GM21381 (cell line): ENCODE data around the gene RAMP1.
A peak's percentile ranks its signal among the peaks of the same experiment; 100 is the strongest.

Source experiments
- ATAC-seq: cut with Tn5 transposase; IDR thresholded peaks from one replicate; pipeline ENCODE4 v1.9.1; 2021; ENCODE audit warnings: mild to moderate bottlenecking, moderate library complexity; ENCODE audit not compliant: unreplicated experiment

RAMP1 gene

DNA sequence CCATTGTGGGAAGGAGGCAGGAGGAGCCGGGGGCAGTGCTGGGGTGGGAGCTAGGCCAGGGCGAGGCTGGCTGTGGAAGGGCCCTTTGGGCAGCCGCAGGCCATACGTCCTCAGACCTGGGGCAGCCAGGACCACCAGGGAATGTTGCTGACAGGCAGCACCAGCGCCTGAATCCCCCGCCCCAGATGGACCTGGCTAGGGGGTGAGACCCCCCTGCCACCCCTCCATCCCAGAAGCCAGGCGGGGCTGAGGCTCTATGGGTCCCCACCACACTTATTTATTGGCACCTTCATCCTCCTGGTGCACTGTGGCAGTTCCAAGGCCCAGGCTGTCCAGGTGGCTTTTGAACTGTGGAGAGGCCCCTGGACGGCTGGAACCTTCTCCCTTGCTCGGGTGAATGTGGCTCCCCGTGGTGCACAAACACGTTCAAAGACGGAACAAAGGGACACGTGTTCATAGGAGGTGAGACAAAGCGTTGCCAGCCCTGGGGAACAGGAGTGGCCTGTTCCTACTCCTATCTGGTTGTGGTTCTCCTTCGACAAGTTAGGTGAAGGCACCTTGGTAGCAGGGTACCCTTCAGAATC is 35.1 kb downstream of the RAMP1 start:
- no peak for ATAC-seq

DNA sequence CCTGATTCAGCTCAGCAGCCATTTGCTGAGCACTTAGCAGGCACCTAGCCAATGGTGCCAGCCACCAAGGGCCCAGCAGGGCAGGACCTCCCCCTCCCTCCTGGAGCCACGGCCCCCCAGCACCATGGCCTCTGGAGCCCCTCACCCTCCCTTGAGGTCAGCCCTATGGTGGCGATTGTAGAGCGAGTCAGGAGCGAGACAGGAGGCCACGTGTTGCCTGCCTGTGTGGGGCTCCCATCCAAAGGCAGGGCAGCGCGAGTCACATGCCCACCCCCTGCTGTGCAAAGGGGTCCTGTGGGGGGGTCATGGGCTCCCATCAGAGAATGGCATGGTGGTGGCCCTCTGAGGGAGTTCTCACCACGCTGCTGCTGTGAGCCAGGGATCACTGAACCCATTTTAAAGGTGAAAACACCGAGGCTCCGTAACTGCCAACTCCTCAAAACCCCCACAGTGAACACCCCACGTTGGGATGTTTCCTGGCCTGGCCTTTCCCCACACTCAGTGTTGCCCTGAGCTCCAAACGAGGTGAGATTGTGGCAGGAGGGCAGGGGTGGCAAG is 35.6 kb downstream of the RAMP1 start:
- no peak for ATAC-seq

DNA sequence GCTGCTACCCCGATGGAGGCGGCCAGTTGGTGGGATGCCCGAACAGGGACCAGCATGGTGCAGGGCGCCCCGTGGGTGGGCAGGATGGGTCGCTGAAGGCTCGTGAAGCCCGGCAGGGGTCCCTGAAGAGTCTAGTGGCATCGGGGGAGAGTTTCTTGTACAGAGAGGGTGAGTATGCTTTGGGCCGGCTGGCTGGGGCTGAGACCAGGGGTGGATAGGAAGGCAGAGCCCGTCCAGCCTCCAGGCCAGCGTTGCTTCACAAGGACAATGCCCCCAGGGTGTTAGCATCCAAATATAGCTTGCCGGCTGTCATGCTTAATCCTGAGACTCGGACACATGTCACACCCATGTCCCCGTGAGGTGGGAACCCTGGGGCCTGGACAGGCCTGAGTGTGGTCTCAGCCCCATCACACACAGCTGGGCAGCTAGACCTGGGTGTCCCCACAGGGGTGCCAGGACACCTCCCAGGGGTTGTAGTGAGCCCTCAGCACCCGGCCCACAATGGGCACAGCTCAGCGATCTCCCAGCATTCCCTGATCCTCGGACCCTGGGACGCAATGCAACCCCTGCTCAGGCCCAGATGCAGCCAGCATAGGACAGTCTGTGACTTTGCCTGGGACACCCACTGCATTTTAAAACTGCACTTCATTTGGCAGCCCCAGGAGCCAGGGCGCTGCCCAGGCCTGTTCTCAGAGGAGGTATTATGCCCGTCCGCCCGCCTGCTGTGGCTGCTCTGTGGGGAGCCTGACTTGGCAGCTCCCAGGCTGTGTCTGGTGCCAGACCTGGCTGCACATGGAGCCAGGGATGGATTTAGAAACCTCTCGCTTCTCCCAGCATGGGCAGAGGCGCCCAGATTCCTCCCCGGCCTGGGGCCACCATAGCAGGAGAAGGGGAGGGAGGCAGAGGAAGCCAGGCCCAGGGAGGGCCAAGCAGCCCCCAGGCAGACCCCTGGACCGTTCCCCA is 36.4 kb downstream of the RAMP1 start:
- ATAC-seq, result no peak

DNA sequence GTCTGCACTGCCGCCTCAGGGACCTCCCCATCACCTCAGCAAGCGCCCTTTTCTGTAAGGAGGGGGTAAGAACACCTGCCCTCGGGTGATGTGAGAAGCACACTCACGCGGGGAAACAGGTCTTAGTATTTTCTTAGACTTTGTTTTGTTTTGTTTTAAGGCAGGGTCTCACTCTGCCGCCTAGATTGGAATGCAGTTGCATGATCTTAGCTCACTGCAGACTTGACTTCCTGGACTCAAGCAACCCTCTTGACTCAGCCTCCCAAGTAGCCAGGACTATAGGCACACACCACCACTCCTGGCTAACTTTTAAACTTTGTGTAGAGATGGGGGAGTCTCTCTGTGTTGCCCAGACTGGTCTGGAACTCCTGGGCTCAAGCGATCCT is 37.1 kb downstream of the RAMP1 start:
- ATAC-seq, result no peak

DNA sequence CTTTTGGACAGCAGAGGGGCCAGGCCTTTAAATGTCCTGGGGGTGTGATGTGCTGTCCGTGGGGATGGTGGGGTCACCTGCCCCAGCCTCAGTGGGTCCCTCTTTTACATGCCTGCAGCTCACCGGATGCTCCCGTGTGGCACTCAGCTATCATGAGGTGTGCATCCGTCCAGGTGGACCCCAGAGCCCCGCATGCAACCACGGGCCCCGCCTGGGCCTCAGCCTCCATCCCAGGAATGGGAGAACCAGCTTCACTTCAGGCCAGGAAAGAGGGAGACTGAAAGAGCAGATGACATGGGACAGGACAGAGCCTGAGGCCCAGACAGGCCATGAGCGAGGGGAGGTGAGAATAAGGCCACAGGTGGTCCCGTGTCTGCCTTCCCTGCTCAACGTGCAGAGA is 37.5 kb downstream of the RAMP1 start:
- ATAC-seq, result no peak

DNA sequence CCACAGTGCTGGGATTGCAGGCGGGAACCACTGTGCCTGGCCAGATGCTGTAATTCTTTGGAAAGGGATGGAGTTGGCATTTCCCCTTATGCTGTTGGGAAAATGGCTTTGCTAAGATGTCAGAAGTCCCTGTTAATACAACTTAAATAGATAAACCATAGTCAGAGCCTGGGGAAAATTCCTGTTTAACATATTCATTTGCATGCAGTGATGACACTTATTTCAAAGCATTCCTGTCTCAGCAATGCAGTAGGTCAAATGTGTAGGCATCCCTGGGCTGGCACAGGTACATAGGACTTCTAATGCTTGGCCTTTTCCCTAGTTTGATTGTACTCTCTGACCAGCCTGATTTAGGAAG is 38.6 kb downstream of the RAMP1 start:
- ATAC-seq, result no peak

DNA sequence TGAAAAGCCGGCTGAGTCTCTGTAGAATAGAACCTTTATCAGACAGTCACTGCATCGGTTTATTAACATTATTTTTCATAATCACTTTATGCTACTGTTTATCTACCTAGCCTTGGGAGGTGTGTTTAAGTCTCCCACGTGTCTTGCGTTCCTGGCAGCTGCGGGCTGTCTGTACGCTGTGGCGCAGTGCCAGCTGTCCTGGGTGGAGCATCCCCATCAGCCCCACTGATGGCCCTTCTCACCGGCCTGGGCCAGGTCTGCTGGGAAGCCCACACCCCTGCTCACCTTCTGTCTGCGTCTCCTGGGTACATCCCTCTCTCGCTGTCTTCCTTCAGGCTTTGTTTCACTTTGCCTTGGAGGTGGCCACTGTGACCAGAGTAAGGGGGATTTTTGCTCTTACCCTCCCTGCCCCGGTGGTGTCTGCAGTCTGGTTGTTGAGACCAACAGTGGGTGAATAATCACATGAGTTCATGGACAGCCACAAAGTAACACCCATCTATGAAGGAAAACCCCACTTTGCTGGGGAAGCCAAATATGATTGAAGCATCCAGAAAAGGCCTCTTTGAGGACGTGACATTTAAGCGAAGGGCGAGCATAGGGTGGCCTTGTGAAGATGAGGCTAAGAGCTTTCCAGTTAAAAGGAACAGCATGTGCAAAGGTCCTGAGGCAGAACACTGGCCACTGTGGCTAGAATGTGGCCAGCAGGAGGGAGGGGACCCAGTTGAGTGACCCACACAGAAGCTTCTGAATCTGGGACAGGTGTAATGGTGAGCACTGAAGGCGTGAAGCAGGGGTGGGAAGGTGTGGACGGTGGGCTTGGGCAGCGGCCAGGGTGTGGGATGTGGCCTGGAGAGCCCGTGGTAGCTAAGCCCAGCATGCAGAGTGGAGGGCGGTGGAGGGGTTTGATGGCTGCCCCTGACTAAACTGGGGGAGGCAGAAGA is 41.7 kb downstream of the RAMP1 start:
- ATAC-seq, result no peak

DNA sequence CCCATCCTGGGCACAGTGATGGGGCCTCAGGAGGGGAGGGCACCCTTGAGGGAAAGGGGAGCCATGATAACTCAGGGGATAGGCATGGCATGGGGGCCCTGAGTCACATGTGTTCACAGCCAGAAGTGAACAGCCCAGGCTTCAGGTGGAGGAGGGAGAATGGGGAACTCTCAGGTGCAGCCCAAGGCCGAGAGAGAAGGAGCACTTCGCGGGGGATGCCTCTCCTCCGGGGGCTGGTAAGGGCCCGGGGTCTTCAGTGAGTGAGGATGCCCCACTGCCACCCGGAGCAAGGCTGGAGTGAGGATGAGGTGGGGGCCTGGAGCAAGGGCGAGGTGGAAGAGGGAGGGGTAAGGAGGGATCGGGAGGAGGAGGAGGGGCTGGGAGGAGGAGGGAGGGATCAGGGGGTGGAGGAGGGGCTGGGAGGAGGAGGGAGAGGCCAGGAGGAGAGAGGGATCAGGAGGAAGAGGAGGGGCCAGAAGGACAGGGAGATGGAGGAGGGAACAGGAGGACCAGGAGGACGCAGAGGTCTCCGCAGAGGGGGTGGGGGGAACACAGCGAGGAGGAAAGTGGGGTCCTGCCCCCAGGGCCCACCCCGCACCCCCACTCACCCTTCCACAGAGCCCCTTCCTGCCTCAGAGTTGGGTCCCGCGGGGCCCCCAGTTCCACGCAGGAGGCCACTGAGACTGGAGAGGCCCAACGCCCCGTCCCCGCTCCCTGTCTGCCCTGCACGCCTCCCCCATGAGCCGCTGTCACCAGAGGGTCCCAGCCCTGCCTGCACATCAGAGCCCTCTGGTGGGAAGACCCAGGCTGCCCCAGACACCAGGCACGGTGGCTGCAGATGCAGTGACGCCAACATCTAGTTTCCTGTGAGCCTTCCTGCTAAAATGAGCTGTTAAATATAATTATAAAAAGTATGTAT is 42.8 kb downstream of the RAMP1 start:
- no peak for ATAC-seq

DNA sequence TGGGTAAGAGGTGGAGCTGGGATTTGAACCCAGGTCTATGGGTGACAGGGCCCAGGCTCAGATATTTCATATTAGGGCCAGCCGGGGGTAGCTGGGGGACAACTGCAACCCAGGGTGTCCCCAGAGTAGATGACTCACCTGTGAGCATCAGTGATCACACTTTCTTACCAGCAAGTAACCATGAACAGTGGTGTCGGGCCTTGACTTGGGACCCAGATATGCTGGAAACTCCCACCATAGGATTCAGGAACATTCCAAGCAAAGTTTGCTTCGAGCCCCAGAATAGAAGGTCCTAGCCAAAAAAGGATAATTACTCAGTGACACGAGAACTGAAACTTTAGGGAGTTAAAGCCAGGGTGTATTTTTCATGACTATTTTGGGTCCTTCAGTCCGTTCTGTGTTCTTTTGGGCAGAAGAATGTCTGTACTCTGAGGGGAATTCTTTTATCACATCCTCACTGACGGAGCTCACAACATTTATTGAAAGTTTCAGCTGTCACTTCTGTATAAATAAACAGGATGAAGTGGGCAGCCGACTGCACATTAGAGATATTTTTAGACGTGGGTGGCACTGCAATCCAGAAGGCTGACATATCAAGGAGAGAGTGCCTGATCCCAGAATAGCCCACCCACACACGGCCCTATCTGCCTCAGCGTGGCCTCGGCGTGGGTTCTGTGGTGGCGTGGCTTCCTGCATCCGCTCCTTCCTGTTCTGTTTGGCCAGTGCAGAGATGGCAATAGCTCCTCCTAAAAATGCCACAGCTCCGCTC is 45.6 kb downstream of the RAMP1 start:
- peak; percentile 46 for ATAC-seq

DNA sequence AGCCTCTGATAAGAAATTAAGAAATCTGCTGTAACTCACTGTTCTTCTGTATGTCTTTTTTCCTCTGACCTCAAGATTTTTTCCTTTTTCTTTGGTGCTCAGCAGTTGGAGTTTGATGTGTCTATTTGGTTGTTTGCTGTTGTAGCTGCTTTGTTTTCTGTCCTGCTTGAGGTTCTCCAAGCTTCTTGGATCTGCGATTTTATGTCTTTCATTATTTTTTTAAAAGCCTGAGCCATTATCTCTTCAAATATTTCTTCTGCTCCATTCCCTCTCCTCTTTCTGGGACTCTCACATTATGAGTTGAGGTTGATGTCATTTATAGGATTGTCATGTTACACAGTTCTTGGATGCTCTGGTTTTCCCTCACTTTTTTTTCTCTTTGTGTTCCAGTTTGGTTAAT is 47.7 kb downstream of the RAMP1 start:
- ATAC-seq, result no peak

DNA sequence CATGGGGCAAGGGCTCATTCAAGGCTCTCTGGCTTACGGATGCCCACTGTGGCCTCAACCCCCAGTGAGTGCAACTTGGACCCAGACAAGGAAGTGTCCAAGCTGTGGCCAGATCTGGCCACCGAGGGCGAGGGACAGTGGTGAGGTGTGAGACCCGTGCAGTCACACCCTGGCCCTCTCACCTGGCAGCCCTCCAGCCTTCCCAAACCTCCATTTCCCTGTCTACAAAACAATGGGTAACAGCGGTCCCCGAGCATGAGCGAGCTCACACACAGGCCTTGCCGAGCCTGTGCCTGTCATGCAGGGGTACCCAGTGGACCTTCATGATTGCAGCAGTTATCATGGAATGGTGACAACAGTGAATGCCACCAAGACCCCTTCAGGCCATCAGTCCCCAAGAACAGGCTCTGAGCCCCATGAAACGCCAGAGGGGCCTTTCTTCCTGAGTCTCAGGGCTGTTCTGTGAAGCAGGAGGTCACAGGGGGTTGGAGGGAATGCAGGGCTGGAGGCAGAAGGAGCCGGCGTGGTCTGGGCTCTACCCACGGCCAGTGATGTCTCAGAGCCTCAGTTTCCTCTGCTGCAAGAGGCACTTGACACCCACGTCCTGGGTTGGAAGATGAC is 49.8 kb downstream of the RAMP1 start:
- no peak for ATAC-seq

DNA sequence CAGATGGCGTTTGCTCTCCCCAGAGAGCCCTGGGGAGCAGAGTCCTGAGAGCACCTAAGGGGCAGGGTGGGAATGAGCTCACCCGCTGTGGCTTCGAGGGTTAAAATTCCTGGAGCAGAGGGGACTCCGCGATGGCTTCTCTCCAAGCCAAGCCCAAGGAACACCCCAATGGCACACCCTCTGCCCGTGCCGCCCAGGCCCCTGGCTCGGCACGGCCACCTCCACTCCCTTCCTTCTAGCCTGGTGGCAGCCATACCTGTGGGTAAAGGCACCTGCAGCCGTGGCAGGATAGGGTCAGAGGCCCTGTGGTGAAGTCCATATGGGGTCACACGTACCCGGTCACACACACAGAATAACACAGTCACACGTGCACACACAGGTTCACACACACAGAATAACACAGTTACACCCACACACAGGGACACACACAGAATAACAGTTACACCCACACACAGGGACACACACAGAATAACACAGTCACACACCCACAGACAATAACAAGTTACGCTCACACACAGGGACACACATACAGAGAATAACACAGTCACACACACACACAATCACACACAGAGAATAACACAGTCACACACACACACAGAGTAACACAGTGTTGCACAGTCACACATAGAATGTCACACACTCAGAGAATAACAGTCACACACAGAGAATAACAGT is 50.5 kb downstream of the RAMP1 start:
- no peak for ATAC-seq

DNA sequence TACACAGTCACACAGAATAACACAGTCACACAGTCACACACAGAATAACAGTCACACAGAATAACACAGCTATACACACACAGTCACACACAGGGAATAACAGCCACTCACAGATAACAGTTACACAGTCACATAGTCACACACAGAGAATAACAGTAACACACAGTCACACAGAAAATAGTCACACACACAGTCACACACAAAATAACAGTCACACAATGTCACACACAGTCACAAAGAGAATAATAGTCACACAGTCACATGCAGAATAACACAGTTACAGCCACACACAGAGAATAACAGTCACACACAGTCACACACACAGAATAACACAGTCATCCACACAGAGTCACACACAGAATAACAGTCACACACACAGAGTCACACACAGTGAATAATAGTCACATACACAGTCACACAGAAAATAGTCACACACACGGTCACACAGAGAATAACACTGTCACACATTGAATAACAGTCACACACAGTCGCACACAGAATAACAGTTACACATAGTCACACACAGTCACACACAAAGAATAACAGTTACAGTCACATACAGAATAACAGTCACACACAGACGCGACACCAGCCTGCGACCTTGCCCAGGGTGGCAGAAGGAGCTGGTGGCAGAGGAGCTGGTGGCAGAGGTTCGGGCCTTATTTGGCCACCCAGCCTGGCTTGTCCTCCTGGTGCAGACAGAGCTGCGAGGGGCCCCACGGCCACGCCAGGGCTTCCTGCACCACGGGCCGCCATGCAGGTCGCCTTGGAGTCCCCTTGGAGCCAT is 51.3 kb downstream of the RAMP1 start:
- no peak for ATAC-seq

DNA sequence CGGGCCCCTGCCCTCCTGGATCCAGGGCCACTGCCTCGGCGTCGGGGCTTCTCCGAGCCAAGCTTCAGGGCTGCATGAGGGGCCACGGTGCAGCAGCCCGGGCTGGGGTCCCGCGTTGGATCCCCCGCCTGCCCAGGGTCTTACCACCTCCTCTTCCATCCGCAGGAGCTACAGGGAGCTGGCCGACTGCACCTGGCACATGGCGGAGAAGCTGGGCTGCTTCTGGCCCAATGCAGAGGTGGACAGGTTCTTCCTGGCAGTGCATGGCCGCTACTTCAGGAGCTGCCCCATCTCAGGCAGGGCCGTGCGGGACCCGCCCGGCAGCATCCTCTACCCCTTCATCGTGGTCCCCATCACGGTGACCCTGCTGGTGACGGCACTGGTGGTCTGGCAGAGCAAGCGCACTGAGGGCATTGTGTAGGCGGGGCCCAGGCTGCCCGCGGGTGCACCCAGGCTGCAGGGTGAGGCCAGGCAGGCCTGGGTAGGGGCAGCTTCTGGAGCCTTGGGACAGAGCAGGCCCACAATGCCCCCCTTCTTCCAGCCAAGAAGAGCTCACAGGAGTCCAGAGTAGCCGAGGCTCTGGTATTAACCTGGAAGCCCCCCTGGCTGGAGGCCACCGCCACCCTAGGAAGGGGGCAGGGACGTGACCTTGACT is 52.1 kb downstream of the RAMP1 start:
- ATAC-seq, result no peak

DNA sequence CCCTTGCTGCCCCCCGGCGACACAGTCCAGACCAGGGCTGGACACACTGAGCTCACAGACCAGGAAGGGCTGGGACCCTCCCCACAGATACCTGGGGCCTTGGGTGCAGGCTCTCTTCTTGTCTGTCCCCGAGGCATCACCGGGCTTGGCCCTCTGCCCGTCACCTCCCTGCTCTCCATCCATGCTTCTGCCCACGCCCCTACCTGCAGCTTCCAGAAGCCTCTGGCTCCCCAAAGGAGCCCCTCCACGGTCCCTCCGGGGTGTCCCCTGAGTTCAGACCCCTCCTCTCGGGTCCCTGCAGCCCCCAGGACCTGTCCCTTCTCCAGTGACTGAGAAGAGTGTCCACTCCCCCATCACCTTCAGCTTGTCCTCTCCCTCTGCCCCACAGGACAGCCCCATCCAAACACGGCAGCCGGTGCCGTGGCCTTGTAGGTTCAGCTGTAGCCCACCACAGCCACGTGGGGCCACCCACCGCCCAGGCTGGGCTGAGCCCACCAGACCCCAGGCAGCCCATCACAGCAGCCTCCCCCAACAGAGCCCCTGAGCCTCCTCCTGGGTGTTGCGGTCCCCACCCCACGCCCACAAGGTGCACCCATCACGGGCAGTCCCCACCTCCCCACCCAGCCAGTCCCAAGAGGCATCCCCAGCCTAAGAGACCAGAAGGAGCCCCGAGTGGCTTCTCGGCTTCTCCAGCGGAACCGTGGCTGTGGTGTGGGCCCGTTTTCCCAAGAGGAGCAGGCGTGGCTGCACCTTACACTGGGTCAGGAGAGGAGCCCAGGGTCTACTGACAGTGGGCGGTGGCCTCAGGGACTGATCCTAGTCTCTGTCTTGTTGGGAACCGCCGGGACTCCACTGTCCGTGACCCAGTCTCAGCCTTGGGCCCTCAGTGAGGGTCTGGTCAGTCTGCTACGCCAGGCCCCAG is 53.1 kb downstream of the RAMP1 start:
- ATAC-seq, result no peak
